ENCODE data around the gene CDX2. TPM values are rescaled to one million over a fixed set of nuclear protein-coding genes. Genes with fewer than 3 reads are reported as not detected.

The CDX2 gene
- total RNA-seq, 2 donors from 2014 or later, result not detected

GRCh38 chr13:27919659-27919933 is 49.5 kb downstream of the CDX2 start:
- Mint-ChIP-seq H3K27ac (no peak overlapping the region), H3K36me3 (ENCODE audit: low read depth) (no peaks in the 10 kb centered on the region), H3K4me3 (peak overlapping the region; percentile 25), H3K27me3 (peaks cover 86% of the 10 kb centered on the region), H3K4me1 (peaks cover 25% of the 10 kb centered on the region)
- DNase-seq, result no peak
- H3K9me3 ChIP-seq (ENCODE audit: control insufficient read depth, low read length, poor library complexity, severe bottlenecking), result no peaks in the 10 kb centered on the region
- no peak for ATAC-seq

GRCh38 chr13:27918918-27919658 is 50.0 kb downstream of the CDX2 start:
- Mint-ChIP-seq H3K4me3 (no peak overlapping the region), H3K27ac (no peak overlapping the region)

GRCh38 chr13:27918041-27918917 is 50.8 kb downstream of the CDX2 start:
- no peak for DNase-seq
- peaks cover 23% of the 10 kb centered on the region for H3K4me1 Mint-ChIP-seq
- H3K27me3 Mint-ChIP-seq, result peaks cover 87% of the 10 kb centered on the region
- no peak overlapping the region for H3K27ac Mint-ChIP-seq
- H3K9me3 ChIP-seq (ENCODE audit: control insufficient read depth, low read length, poor library complexity, severe bottlenecking), result no peaks in the 10 kb centered on the region
- peak overlapping the region; percentile 60 for H3K4me3 Mint-ChIP-seq
- H3K36me3 Mint-ChIP-seq (ENCODE audit: low read depth), result no peaks in the 10 kb centered on the region
- ATAC-seq, result no peak

More at GRCh38 chr13:27918918-27919658, 50.0 kb downstream of the CDX2 start:
- ATAC-seq, result no peak
- DNase-seq, result no peak
- H3K9me3 ChIP-seq (ENCODE audit: control insufficient read depth, low read length, poor library complexity, severe bottlenecking), result no peaks in the 10 kb centered on the region
- Mint-ChIP-seq H3K27me3 (peaks cover 88% of the 10 kb centered on the region), H3K36me3 (ENCODE audit: low read depth) (no peaks in the 10 kb centered on the region), H3K4me1 (peaks cover 25% of the 10 kb centered on the region)

DNA sequence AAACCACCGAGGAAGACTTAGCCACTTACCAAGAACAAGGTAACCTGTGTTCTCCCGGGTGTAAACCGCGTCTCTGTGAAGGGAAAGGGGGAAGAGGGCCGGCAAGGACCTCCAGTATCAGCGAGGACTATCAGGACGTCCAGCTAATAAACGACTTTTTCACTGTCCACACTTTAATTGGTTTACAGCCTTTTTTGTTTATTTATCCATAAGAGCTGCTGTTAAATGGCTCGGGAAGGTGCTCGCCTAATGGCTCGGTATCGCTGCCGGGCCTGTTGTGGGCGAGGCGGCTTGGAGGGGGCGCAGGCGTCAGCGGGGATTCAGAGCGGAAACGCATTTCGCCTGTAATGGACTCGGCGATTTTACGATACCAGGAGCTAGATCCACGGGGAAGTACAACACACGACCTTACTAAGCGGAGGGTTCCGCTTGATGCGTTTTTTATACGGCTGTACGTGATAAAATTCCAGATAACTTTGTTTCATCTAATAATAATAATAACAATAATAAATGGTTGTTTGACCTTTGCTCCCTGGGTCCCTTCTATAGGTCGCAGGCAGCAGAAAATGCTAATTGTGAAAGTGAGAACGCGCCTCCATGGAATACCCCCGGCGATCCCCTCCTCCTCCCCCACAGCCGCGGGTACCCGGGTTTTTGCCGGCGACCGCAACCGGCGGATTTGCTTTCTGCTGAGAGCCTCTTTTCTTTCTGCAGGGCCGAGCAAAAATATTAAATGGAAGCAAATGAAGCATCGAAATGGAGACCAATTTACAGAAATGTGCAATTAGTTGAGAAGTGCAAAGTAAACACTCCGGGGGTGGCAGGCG is 51.8 kb downstream of the CDX2 start:
- H3K9me3 ChIP-seq (ENCODE audit: control insufficient read depth, low read length, poor library complexity, severe bottlenecking), result no peaks in the 10 kb centered on the region
- DNase-seq, result no peak
- peak overlapping the region; percentile 60 for H3K4me3 Mint-ChIP-seq

GRCh38 chr13:27915301-27916207 is 53.6 kb downstream of the CDX2 start:
- Mint-ChIP-seq H3K4me1 (peaks cover 18% of the 10 kb centered on the region), H3K4me3 (no peak overlapping the region), H3K36me3 (ENCODE audit: low read depth) (no peaks in the 10 kb centered on the region), H3K27me3 (peaks cover 76% of the 10 kb centered on the region), H3K27ac (no peak overlapping the region)
- ATAC-seq (no peak), DNase-seq (no peak)
- H3K9me3 ChIP-seq (ENCODE audit: control insufficient read depth, low read length, poor library complexity, severe bottlenecking), result no peaks in the 10 kb centered on the region

More for the DNA sequence above, 51.8 kb downstream of the CDX2 start:
- peaks cover 23% of the 10 kb centered on the region for H3K4me1 Mint-ChIP-seq
- H3K36me3 Mint-ChIP-seq (ENCODE audit: low read depth), result no peaks in the 10 kb centered on the region
- no peak for ATAC-seq
- peak overlapping the region; percentile 3 for H3K27ac Mint-ChIP-seq
- peaks cover 78% of the 10 kb centered on the region for H3K27me3 Mint-ChIP-seq

DNA sequence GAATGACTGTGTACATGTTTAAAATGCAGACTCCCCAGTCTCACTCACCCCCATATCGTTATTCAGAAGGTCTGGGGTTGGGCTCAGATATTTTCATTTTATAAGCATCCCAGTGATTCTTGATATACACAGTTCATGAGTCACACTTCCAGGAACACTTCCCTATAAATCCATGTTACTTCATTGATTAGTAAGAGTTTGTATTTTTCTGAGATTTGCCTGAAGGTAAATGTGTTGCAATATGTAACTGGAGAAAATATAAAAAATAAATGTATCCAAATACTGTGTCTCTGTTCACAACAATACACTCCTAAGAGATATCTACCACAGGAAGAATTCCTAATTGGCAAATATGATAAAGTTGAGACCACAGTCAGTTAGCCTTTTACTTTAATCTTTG is 56.0 kb downstream of the CDX2 start:
- ATAC-seq (no peak), DNase-seq (no peak)
- H3K9me3 ChIP-seq (ENCODE audit: control insufficient read depth, low read length, poor library complexity, severe bottlenecking), result no peaks in the 10 kb centered on the region
- Mint-ChIP-seq H3K36me3 (ENCODE audit: low read depth) (no peaks in the 10 kb centered on the region), H3K27me3 (peaks cover 80% of the 10 kb centered on the region), H3K27ac (no peak overlapping the region), H3K4me3 (no peak overlapping the region), H3K4me1 (peaks cover 11% of the 10 kb centered on the region)

GRCh38 chr13:27911521-27911920 is 57.6 kb downstream of the CDX2 start:
- H3K4me3 Mint-ChIP-seq, result no peak overlapping the region
- H3K36me3 Mint-ChIP-seq (ENCODE audit: low read depth), result peaks cover 3% of the 10 kb centered on the region
- H3K27ac Mint-ChIP-seq, result no peak overlapping the region
- ATAC-seq (no peak), DNase-seq (no peak)
- H3K9me3 ChIP-seq (ENCODE audit: control insufficient read depth, low read length, poor library complexity, severe bottlenecking), result no peaks in the 10 kb centered on the region
- no peaks in the 10 kb centered on the region for H3K4me1 Mint-ChIP-seq
- peaks cover 80% of the 10 kb centered on the region for H3K27me3 Mint-ChIP-seq

Other genes with a start within 250 kb of the CDX2 start
- gene GSX1, start 176.8 kb downstream of the CDX2 start, total RNA-seq, result not detected
- gene PDX1, start 49.3 kb downstream of the CDX2 start, total RNA-seq, result not detected
- not detected for gene URAD, start 19.4 kb upstream of the CDX2 start, total RNA-seq
- gene FLT3, start 131.3 kb upstream of the CDX2 start, total RNA-seq, result under 1 TPM; 0.22 to 0.70 TPM
- 10 to 100 TPM; 67.2 to 70.2 TPM for gene PAN3, start 169.2 kb upstream of the CDX2 start, total RNA-seq